HG03108 (cell line): ENCODE data around the gene SHOX.

Source experiments
- ATAC-seq: cut with Tn5 transposase; IDR thresholded peaks from one replicate; pipeline ENCODE4 v1.9.1; 2021; ENCODE audit warnings: moderate library complexity; ENCODE audit not compliant: unreplicated experiment

The SHOX gene

GRCh38 chrX:663841-664240 lies 33.2 kb downstream of the SHOX start:
- no peak for ATAC-seq

- ATAC-seq = no peak
Observed at GRCh38 chrX:666762-667720, 36.5 kb downstream of the SHOX start.

GRCh38 chrX:670645-671044 lies 40.1 kb downstream of the SHOX start:
- no peak for ATAC-seq

GRCh38 chrX:672931-673330 lies 42.3 kb downstream of the SHOX start:
- no peak for ATAC-seq

GRCh38 chrX:675279-675954 lies 44.8 kb downstream of the SHOX start:
- ATAC-seq = no peak

GRCh38 chrX:675955-676295 lies 45.3 kb downstream of the SHOX start:
- ATAC-seq = no peak

- no peak for ATAC-seq
Observed at GRCh38 chrX:677376-677775, 46.8 kb downstream of the SHOX start.

- ATAC-seq = no peak
Observed at GRCh38 chrX:679291-679979, 48.8 kb downstream of the SHOX start.

GRCh38 chrX:680062-680461 lies 49.5 kb downstream of the SHOX start:
- ATAC-seq = no peak

- no peak for ATAC-seq
Observed at GRCh38 chrX:681989-682388, 51.4 kb downstream of the SHOX start.

- no peak for ATAC-seq
Observed at GRCh38 chrX:682892-683291, 52.3 kb downstream of the SHOX start.

- ATAC-seq = no peak
Observed at GRCh38 chrX:683576-683975, 53.0 kb downstream of the SHOX start.

- no peak for ATAC-seq
Observed at GRCh38 chrX:685120-686032, 54.8 kb downstream of the SHOX start.

- ATAC-seq = no peak
Observed at GRCh38 chrX:689983-690382, 59.4 kb downstream of the SHOX start.

- ATAC-seq = no peak
Observed at GRCh38 chrX:694800-695199, 64.2 kb downstream of the SHOX start.

- ATAC-seq = no peak
Observed at GRCh38 chrX:698206-698605, 67.6 kb downstream of the SHOX start.

GRCh38 chrX:700936-701335 lies 70.3 kb downstream of the SHOX start:
- ATAC-seq = no peak

- ATAC-seq = no peak
Observed at GRCh38 chrX:701673-702072, 71.1 kb downstream of the SHOX start.

GRCh38 chrX:703466-703865 lies 72.9 kb downstream of the SHOX start:
- ATAC-seq = no peak

GRCh38 chrX:703866-704265 lies 73.3 kb downstream of the SHOX start:
- no peak for ATAC-seq
